ENCODE results near the gene FNDC3B.

The FNDC3B gene

GRCh38 chr3:172148702-172149565 is 109.6 kb downstream of the FNDC3B start:
- DNase-seq (ENCODE audit: low read depth, low spot score): no peak

GRCh38 chr3:172150268-172150667 is 110.9 kb downstream of the FNDC3B start:
- no peak for DNase-seq (ENCODE audit: low read depth, low spot score)

GRCh38 chr3:172150913-172151650 is 111.7 kb downstream of the FNDC3B start:
- no peak for DNase-seq (ENCODE audit: low read depth, low spot score)

GRCh38 chr3:172151651-172152649 is 112.6 kb downstream of the FNDC3B start:
- no peak for DNase-seq (ENCODE audit: low read depth, low spot score)

- peak; percentile 85 for DNase-seq (ENCODE audit: low read depth, low spot score)
These were observed 113.5 kb downstream of the FNDC3B start for GRCh38 chr3:172152874-172153273.

GRCh38 chr3:172153335-172153861 is 114.0 kb downstream of the FNDC3B start:
- DNase-seq (ENCODE audit: low read depth, low spot score): peak; percentile 98

GRCh38 chr3:172154768-172155664 is 115.6 kb downstream of the FNDC3B start:
- no peak for DNase-seq (ENCODE audit: low read depth, low spot score)

GRCh38 chr3:172155897-172156585 is 116.7 kb downstream of the FNDC3B start:
- peak; percentile 59 for DNase-seq (ENCODE audit: low read depth, low spot score)

DNA sequence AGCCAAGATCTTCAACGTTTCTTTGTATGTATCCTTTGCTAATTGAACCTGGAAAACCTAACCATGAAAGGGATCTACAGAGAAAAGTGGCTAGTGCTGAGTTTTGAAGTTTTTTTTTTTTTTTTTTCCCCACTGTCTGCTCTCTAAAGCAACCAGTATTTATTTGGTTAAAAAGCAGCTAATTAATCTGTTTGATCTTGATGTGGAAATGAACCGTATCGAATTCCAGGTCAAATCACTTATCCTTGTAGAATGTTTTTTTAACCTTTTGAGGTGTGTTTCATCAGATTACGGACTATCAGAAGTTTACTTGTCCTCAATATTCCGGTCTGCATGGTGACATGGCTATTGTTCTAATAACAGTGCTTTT is 117.2 kb downstream of the FNDC3B start:
- DNase-seq (ENCODE audit: low read depth, low spot score): no peak

GRCh38 chr3:172157564-172158258 is 118.3 kb downstream of the FNDC3B start:
- DNase-seq (ENCODE audit: low read depth, low spot score): no peak

DNA sequence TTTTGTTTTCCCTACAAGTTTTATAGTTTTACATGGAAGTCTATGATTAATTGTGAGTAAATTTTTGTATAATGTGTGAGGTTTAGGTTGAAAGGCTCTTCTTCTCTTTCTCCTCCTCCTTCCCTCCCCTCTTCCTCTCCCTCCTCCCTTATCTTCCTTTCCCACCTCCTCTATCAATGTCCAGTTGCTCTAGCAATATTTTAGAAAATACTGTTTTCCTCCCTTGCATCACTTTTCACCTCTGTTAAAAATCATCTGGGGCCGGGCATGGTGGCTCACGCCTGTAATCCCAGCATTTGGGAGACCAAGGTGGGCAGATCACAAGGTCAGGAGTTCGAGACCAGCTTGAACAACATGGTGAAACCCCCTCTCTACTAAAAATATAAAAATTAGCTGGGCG is 119.4 kb downstream of the FNDC3B start:
- no peak for DNase-seq (ENCODE audit: low read depth, low spot score)

DNA sequence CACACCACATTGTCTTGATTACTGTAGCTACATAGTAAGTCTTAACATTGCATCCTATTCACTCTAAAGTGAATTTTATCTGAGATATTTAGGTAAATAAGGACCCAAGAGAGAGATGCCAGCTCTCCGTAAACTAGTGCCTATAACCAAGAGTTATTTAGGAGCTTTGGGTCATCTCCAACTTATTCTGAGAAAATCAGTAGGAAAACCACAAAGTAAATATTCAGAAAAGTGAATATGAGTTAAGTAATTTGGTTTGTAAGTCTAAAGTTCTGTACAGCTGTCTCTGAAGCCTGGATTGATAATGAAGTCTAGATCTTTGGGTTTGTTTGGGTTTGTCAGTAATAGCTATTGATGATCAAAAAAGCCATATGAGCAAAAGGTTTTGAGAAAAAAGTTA is 120.0 kb downstream of the FNDC3B start:
- DNase-seq (ENCODE audit: low read depth, low spot score): no peak

- DNase-seq (ENCODE audit: low read depth, low spot score): peak; percentile 83
These were observed 120.7 kb downstream of the FNDC3B start for GRCh38 chr3:172159962-172160538.

DNA sequence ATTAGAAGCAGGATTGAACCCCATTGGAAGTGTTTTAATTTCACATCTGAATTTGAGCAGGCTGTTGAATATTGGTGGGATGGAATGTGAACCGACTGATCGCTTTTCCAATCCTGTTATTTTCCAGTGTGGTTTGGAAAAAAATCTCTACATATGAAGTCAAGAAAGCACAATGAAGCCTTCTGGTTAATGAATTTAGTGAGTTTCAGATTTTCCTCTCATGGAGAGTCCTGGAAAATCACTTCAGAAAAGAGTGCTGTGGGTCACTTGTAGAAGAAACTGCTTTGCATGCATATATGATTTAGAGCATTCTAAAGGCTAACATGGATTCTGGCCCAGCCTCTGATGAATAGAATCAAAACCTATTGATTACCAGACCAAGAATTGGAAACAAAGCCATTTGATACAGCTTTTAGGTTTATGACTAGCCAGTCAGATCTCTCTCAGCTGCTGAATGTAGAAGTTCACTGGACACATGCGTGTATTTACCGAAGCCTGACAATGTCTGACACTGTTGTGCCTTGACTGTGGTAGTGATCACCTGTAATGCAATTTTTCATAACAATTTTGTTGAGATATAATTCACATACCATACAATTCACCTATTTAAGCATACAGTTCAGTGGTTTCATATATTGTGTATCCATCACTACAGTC is 121.9 kb downstream of the FNDC3B start:
- no peak for DNase-seq (ENCODE audit: low read depth, low spot score)

GRCh38 chr3:172161959-172162358 is 122.6 kb downstream of the FNDC3B start:
- DNase-seq (ENCODE audit: low read depth, low spot score): no peak

DNA sequence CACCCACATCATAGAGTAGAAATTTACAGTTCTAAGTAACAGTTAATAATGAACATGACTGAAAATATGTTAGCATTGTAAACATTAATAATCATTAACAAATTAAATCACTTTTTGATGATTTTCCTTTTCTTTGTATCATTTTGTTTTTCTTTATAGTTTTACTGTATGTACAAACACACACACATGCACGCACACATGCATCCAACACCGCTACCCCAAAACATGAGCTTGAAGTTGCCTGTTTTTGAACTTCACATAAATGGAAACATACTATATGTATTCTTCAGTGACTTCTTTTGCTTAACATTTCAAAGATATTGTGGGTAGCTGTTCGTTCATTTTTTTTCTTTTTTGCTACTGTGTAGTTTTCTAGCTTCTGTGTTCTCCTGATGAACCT is 123.9 kb downstream of the FNDC3B start:
- DNase-seq (ENCODE audit: low read depth, low spot score): no peak

GRCh38 chr3:172164620-172165362 is 125.4 kb downstream of the FNDC3B start:
- no peak for DNase-seq (ENCODE audit: low read depth, low spot score)

DNA sequence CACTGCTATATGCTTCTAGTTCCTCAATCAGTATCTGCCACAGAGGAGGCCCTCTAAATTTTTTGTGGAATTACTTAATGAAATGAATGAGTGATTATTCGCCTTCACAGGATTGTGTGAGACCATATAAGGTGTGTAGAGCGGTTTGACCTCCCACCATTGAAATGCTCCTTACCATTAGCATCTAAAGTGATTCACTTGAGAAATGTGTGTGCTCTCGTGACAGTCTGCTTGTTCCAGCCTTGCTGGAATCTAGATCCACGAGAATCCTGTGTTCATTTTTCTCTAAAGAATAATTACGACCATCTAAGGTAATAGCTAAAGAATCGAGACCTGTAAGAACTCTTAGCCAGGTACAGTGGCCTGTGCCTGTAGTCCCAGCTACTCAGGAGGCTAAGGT is 126.9 kb downstream of the FNDC3B start:
- no peak for DNase-seq (ENCODE audit: low read depth, low spot score)

Data from astrocyte of the hippocampus (primary cell).